Activated CD8-positive, alpha-beta T cell treated with anti-CD3 and anti-CD28 coated beads for 36 hours (primary cell): Measurements from ENCODE around the gene YOD1. TPM values are rescaled to one million over a fixed set of nuclear protein-coding genes. Genes with fewer than 3 reads are reported as not detected.

Experiments used
- ATAC-seq: fragments of 200-7000 bp; cut with Tn5 transposase; one replicate; pipeline ENCODE4 v1.10.0; 2021; ENCODE audit warnings: mild to moderate bottlenecking, moderate library complexity
- CTCF ChIA-PET: fragments of 350-600 bp; sonication (Branson Sonifier 250); formaldehyde crosslinking; loops from one replicate; lab custom pipeline; 2021; ENCODE audit warnings: antibody characterized with exemption; lab: Charles Lee
- POLR2A ChIA-PET: fragments of 350-600 bp; sonication (Branson Sonifier 250); formaldehyde crosslinking; loops from one replicate; lab custom pipeline; 2021; ENCODE audit warnings: antibody characterized with exemption; lab: Charles Lee
- DNase-seq: peaks from one replicate; pipeline ENCODE4 v3.0.0-alpha.2; 2020
- H3K27ac Mint-ChIP-seq: one replicate; pipeline ENCODE4 v1.8.0; 2021; ENCODE audit warnings: mild to moderate bottlenecking, mixed read lengths
- H3K27me3 Mint-ChIP-seq: one replicate; pipeline ENCODE4 v1.8.0; 2021; ENCODE audit warnings: mixed read lengths
- H3K36me3 Mint-ChIP-seq: one replicate; pipeline ENCODE4 v1.8.0; 2021; ENCODE audit warnings: low read depth, mixed read lengths
- H3K4me1 Mint-ChIP-seq: one replicate; pipeline ENCODE4 v1.8.0; 2021; ENCODE audit warnings: low read depth, mixed read lengths
- H3K4me3 Mint-ChIP-seq: one replicate; pipeline ENCODE4 v1.8.0; 2021; ENCODE audit warnings: mild to moderate bottlenecking, moderate library complexity, mixed read lengths
- H3K9me3 Mint-ChIP-seq: one replicate; pipeline ENCODE4 v1.8.0; 2021; ENCODE audit warnings: mixed read lengths
- CTCF ChIP-seq: fragments of 200-600 bp; IDR thresholded peaks from one replicate; pipeline ENCODE4 v1.8.0; 2022; ENCODE audit warnings: antibody characterized with exemption, mild to moderate bottlenecking
- intact Hi-C: fragments of 100-400 bp; cut with micrococcal nuclease; formaldehyde crosslinking; loops from one replicate; pipeline ENCODE4 v1.10.0; 2022
- total RNA-seq, 2 experiments: library from RNA; stranded (reverse); gene quantifications; one replicate each; pipeline ENCODE4 v1.2.3, GENCODE V29; 2021

YOD1 gene
- total RNA-seq, 2 experiments from 2014 or later = 7.4 to 7.5 TPM

- DNase-seq = no peak
- ChIA-PET POLR2A (interaction anchor here (0.6 kb wide), 1 partner anchor 403 kb away, joined by 3 read pairs; no protein-coding TSS in a partner anchor), CTCF (interaction anchor here (1.1 to 1.7 kb wide), 2 partner anchors 20 to 44 kb away, joined by 3 to 4 read pairs; no protein-coding TSS in a partner anchor)
- no peaks in the 10 kb centered on the region for H3K9me3 Mint-ChIP-seq
- TF ChIP-seq CTCF = no peak
- H3K4me3 Mint-ChIP-seq = no peak overlapping the region
- ATAC-seq = no peak
- no peaks in the 10 kb centered on the region for H3K36me3 Mint-ChIP-seq
- H3K27ac Mint-ChIP-seq = no peak overlapping the region
- H3K27me3 Mint-ChIP-seq = peaks cover 29% of the 10 kb centered on the region
- H3K4me1 Mint-ChIP-seq = peaks cover 7% of the 10 kb centered on the region
- intact Hi-C loops = no loop called here
Measured at GRCh38 chr1:207027921-207028320, 23.1 kb downstream of the YOD1 start.

GRCh38 chr1:207027206-207027777 lies 23.7 kb downstream of the YOD1 start:
- DNase-seq (no peak), ATAC-seq (no peak)
- intact Hi-C loops = no loop called here
- H3K4me1 Mint-ChIP-seq = peaks cover 7% of the 10 kb centered on the region
- H3K27me3 Mint-ChIP-seq = peaks cover 27% of the 10 kb centered on the region
- POLR2A ChIA-PET = interaction anchor here (0.6 kb wide), 1 partner anchor 404 kb away, joined by 3 read pairs; no protein-coding TSS in a partner anchor
- H3K36me3 Mint-ChIP-seq = no peaks in the 10 kb centered on the region
- H3K9me3 Mint-ChIP-seq = no peaks in the 10 kb centered on the region
- no peak for TF ChIP-seq CTCF
- no peak overlapping the region for H3K27ac Mint-ChIP-seq
- H3K4me3 Mint-ChIP-seq = no peak overlapping the region
- CTCF ChIA-PET = interaction anchor here (1.1 to 1.7 kb wide), 2 partner anchors 21 to 44 kb away, joined by 3 to 4 read pairs; no protein-coding TSS in a partner anchor

- Mint-ChIP-seq H3K27ac (no peak overlapping the region), H3K4me3 (no peak overlapping the region), H3K27me3 (peaks cover 15% of the 10 kb centered on the region), H3K9me3 (no peaks in the 10 kb centered on the region), H3K4me1 (peaks cover 7% of the 10 kb centered on the region), H3K36me3 (no peaks in the 10 kb centered on the region)
- ATAC-seq (no peak), DNase-seq (no peak)
- no peak for TF ChIP-seq CTCF
- CTCF ChIA-PET = interaction anchor here (0.8 to 1.9 kb wide), 5 partner anchors 8 to 90 kb away, joined by 3 to 6 read pairs (median 4); no protein-coding TSS in a partner anchor
- intact Hi-C loops = no loop called here
- POLR2A ChIA-PET = no interaction called here
Measured at GRCh38 chr1:207026104-207026534, 24.9 kb downstream of the YOD1 start.

GRCh38 chr1:207025146-207025880 lies 25.7 kb downstream of the YOD1 start:
- Mint-ChIP-seq H3K36me3 (no peaks in the 10 kb centered on the region), H3K27me3 (peaks cover 11% of the 10 kb centered on the region), H3K4me1 (peaks cover 11% of the 10 kb centered on the region), H3K27ac (no peak overlapping the region), H3K9me3 (no peaks in the 10 kb centered on the region), H3K4me3 (no peak overlapping the region)
- POLR2A ChIA-PET = no interaction called here
- CTCF ChIA-PET = interaction anchor here (0.8 to 1.9 kb wide), 4 partner anchors 7 to 89 kb away, joined by 3 to 6 read pairs (median 4); no protein-coding TSS in a partner anchor
- TF ChIP-seq CTCF = no peak
- intact Hi-C loops = no loop called here
- DNase-seq = no peak
- no peak for ATAC-seq
